ENCODE results near the gene GULP1. TPM values are rescaled to one million over a fixed set of nuclear protein-coding genes. Genes with fewer than 3 reads are reported as not detected.
A peak's percentile ranks its signal among the peaks of the same experiment; 100 is the strongest.

GULP1 gene
- total RNA-seq, 1 experiment from 2014 or later, result 75.1 TPM

DNA sequence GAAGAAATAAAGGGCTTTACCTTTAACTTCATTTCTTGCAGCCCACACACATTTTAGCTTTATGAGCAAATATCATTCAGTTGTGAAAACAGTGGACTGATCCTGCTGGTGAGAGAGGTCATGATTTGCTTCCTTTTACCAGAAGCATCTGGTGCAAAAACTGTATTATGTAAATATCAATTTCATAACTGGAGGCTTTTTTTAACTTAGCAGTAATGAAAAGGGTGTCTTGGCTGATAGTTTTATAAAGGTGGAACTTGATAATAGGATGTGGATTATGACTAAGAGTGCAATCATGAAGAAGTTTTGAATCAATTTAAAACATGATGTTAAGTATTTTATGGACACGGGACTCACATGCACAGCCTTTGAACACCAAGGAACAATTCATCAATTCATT lies 304.4 kb downstream of the GULP1 start (continued):
- TF ChIP-seq, protein P1, sequence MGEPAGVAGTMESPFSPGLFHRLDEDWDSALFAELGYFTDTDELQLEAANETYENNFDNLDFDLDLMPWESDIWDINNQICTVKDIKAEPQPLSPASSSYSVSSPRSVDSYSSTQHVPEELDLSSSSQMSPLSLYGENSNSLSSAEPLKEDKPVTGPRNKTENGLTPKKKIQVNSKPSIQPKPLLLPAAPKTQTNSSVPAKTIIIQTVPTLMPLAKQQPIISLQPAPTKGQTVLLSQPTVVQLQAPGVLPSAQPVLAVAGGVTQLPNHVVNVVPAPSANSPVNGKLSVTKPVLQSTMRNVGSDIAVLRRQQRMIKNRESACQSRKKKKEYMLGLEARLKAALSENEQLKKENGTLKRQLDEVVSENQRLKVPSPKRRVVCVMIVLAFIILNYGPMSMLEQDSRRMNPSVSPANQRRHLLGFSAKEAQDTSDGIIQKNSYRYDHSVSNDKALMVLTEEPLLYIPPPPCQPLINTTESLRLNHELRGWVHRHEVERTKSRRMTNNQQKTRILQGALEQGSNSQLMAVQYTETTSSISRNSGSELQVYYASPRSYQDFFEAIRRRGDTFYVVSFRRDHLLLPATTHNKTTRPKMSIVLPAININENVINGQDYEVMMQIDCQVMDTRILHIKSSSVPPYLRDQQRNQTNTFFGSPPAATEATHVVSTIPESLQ (CRISPR knock-in tag; IDR thresholded peaks at IDR 0.05), result no peak

DNA sequence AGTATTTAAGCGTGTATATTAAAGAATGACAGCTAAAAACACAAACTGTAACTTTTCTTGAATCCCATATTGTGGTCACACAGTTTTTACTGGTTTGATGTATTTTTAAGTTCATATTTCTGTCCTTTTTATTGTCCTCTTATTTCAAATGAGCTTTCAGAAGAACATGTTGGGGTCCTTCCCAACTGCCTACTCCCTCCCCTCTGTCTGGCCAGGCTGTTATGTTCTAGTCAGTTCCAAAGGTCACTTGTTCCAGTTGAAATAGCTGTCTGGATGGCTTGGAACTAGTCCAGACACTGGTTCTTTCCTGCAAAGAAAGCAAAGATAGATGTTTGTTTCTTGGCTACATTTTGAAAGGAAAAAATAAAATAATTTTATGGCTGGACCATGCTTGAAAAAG lies 306.9 kb downstream of the GULP1 start:
- Mint-ChIP-seq H3K9me3 (no peaks in the 10 kb centered on the region), H3K27ac (no peak overlapping the region), H3K4me1 (peaks cover 27% of the 10 kb centered on the region), H3K36me3 (0 out of 2 replicates have a peak, but pooled peaks cover 3% of the 10 kb centered on the region), H3K4me3 (no peak overlapping the region), H3K27me3 (ENCODE audit: low read depth) (no peaks in the 10 kb centered on the region)
- ChIA-PET POLR2A (no interaction called here), CTCF (no interaction called here)
- ATAC-seq, result no peak
- no peak for DNase-seq (ENCODE audit: low spot score)
- TF ChIP-seq TCF7 (CRISPR knock-in tag; IDR thresholded peaks at IDR 0.05; ENCODE audit: low read depth), result no peak

- Mint-ChIP-seq H3K27me3 (ENCODE audit: low read depth) (no peaks in the 10 kb centered on the region), H3K9me3 (no peaks in the 10 kb centered on the region), H3K36me3 (0 out of 2 replicates have a peak, but pooled peaks cover 2% of the 10 kb centered on the region), H3K4me3 (no peak overlapping the region), H3K27ac (peak overlapping the region; percentile 8; the same call in 1 of the 2 replicates), H3K4me1 (peaks cover 27% of the 10 kb centered on the region)
- TF ChIP-seq, protein P2, sequence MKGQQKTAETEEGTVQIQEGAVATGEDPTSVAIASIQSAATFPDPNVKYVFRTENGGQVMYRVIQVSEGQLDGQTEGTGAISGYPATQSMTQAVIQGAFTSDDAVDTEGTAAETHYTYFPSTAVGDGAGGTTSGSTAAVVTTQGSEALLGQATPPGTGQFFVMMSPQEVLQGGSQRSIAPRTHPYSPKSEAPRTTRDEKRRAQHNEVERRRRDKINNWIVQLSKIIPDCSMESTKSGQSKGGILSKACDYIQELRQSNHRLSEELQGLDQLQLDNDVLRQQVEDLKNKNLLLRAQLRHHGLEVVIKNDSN (CRISPR knock-in tag; IDR thresholded peaks at IDR 0.05), result no peak
- TF ChIP-seq ZNF219 (CRISPR knock-in tag; IDR thresholded peaks at IDR 0.05; ENCODE audit: borderline replicate concordance) (no peak), TP53 (CRISPR knock-in tag; IDR thresholded peaks at IDR 0.05) (no peak), SP1 (CRISPR knock-in tag; conservative IDR thresholded peaks at IDR 0.05) (no peak), KAT7 (CRISPR knock-in tag; IDR thresholded peaks at IDR 0.05; ENCODE audit: borderline replicate concordance) (no peak), GTF2I (CRISPR knock-in tag; conservative IDR thresholded peaks at IDR 0.05) (no peak), PRRX2 (CRISPR knock-in tag; IDR thresholded peaks at IDR 0.05) (no peak), FOXP1 (CRISPR knock-in tag; IDR thresholded peaks at IDR 0.05; ENCODE audit: borderline replicate concordance) (no peak), ZNF232 (CRISPR knock-in tag; IDR thresholded peaks at IDR 0.05) (no peak), CTCF (IDR thresholded peaks at IDR 0.05) (no peak), NFE2L1 (CRISPR knock-in tag; IDR thresholded peaks at IDR 0.05) (no peak)
- TF ChIP-seq, protein P1 (CRISPR knock-in tag; IDR thresholded peaks at IDR 0.05), result no peak
- TF ChIP-seq, protein P3, sequence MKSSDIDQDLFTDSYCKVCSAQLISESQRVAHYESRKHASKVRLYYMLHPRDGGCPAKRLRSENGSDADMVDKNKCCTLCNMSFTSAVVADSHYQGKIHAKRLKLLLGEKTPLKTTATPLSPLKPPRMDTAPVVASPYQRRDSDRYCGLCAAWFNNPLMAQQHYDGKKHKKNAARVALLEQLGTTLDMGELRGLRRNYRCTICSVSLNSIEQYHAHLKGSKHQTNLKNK (CRISPR knock-in tag; IDR thresholded peaks at IDR 0.05), result no peak
- TF ChIP-seq, protein P4, sequence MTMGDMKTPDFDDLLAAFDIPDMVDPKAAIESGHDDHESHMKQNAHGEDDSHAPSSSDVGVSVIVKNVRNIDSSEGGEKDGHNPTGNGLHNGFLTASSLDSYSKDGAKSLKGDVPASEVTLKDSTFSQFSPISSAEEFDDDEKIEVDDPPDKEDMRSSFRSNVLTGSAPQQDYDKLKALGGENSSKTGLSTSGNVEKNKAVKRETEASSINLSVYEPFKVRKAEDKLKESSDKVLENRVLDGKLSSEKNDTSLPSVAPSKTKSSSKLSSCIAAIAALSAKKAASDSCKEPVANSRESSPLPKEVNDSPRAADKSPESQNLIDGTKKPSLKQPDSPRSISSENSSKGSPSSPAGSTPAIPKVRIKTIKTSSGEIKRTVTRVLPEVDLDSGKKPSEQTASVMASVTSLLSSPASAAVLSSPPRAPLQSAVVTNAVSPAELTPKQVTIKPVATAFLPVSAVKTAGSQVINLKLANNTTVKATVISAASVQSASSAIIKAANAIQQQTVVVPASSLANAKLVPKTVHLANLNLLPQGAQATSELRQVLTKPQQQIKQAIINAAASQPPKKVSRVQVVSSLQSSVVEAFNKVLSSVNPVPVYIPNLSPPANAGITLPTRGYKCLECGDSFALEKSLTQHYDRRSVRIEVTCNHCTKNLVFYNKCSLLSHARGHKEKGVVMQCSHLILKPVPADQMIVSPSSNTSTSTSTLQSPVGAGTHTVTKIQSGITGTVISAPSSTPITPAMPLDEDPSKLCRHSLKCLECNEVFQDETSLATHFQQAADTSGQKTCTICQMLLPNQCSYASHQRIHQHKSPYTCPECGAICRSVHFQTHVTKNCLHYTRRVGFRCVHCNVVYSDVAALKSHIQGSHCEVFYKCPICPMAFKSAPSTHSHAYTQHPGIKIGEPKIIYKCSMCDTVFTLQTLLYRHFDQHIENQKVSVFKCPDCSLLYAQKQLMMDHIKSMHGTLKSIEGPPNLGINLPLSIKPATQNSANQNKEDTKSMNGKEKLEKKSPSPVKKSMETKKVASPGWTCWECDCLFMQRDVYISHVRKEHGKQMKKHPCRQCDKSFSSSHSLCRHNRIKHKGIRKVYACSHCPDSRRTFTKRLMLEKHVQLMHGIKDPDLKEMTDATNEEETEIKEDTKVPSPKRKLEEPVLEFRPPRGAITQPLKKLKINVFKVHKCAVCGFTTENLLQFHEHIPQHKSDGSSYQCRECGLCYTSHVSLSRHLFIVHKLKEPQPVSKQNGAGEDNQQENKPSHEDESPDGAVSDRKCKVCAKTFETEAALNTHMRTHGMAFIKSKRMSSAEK (CRISPR knock-in tag; IDR thresholded peaks at IDR 0.05; ENCODE audit: borderline replicate concordance), result no peak
- TF ChIP-seq, protein P5, sequence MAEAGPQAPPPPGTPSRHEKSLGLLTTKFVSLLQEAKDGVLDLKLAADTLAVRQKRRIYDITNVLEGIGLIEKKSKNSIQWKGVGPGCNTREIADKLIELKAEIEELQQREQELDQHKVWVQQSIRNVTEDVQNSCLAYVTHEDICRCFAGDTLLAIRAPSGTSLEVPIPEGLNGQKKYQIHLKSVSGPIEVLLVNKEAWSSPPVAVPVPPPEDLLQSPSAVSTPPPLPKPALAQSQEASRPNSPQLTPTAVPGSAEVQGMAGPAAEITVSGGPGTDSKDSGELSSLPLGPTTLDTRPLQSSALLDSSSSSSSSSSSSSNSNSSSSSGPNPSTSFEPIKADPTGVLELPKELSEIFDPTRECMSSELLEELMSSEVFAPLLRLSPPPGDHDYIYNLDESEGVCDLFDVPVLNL (CRISPR knock-in tag; IDR thresholded peaks at IDR 0.05; ENCODE audit: borderline replicate concordance, low read depth), result no peak
- TF ChIP-seq, protein P6, sequence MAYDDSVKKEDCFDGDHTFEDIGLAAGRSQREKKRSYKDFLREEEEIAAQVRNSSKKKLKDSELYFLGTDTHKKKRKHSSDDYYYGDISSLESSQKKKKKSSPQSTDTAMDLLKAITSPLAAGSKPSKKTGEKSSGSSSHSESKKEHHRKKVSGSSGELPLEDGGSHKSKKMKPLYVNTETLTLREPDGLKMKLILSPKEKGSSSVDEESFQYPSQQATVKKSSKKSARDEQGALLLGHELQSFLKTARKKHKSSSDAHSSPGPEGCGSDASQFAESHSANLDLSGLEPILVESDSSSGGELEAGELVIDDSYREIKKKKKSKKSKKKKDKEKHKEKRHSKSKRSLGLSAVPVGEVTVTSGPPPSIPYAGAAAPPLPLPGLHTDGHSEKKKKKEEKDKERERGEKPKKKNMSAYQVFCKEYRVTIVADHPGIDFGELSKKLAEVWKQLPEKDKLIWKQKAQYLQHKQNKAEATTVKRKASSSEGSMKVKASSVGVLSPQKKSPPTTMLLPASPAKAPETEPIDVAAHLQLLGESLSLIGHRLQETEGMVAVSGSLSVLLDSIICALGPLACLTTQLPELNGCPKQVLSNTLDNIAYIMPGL (CRISPR knock-in tag; IDR thresholded peaks at IDR 0.05), result no peak
- TF ChIP-seq, protein P7, sequence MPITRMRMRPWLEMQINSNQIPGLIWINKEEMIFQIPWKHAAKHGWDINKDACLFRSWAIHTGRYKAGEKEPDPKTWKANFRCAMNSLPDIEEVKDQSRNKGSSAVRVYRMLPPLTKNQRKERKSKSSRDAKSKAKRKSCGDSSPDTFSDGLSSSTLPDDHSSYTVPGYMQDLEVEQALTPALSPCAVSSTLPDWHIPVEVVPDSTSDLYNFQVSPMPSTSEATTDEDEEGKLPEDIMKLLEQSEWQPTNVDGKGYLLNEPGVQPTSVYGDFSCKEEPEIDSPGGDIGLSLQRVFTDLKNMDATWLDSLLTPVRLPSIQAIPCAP (CRISPR knock-in tag; IDR thresholded peaks at IDR 0.05), result no peak
- DNase-seq (ENCODE audit: low spot score) (no peak), ATAC-seq (no peak)
- CTCF ChIA-PET, result no interaction called here
- POLR2A ChIA-PET, result no interaction called here
Measured at GRCh38 chr2:188599140-188599539, 307.5 kb downstream of the GULP1 start.

Measured in WTC11 (cell line).